Measurements from ENCODE around the gene SLC17A3. TPM values are rescaled to one million over a fixed set of nuclear protein-coding genes. Genes with fewer than 3 reads are reported as not detected.

The SLC17A3 gene
- total RNA-seq, 1 experiment from 2014 or later: not detected

DNA sequence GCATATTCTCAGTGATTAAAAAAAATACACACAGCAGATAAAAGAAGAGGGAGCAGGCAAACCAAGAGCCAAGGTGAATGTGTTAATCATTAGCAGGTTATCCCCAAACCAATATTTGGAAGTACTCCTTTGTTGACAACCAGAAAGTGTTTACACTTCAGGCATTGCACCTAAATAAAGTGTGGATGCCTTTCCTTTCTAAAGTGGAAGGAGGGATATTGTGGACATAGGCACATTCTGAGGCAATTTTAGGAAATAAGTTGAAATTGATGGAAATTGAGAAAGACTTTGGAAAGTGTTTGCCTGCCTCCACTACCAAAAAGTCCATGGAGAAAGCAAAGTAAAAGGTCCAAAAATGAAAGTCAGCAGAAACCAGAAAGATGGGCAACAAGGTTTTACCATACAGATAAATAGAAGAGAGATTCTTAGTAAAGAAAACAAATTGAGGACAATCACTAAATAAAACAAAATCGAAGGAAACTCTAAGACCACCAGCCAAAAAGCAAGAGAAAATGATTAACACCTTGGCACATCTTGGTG is 33.5 kb upstream of the SLC17A3 start:
- Histone ChIP-seq H3K27ac (ENCODE audit: low read depth, low read length) (no peak overlapping the region), H4K20me1 (ENCODE audit: insufficient read depth) (no peaks in the 10 kb centered on the region), H2AFZ (ENCODE audit: low read depth, low read length, poor library complexity, severe bottlenecking) (no peak overlapping the region), H3K4me2 (ENCODE audit: low read length) (no peak overlapping the region), H3K4me1 (ENCODE audit: control insufficient read depth in 1 of 2, insufficient read depth in 2 of 2, low read length in 2 of 2) (no peaks in the 10 kb centered on the region), H3K79me2 (ENCODE audit: insufficient read depth, low read length) (no peaks in the 10 kb centered on the region), H3K9ac (ENCODE audit: low read length) (no peak overlapping the region), H3K36me3 (ENCODE audit: control insufficient read depth in 1 of 2, insufficient read depth in 2 of 2, low read length in 2 of 2) (no peaks in the 10 kb centered on the region), H3K9me3 (ENCODE audit: control insufficient read depth in 1 of 2, insufficient read depth in 1 of 2, low read depth in 1 of 2, low read length in 2 of 2) (no peaks in the 10 kb centered on the region), H3K9me2 (ENCODE audit: insufficient read depth) (no peaks in the 10 kb centered on the region), H3K4me3 (replicated peaks in 1 of 2; ENCODE audit: low read depth in 1 of 2, low read length in 2 of 2) (no peak overlapping the region), H3K27me3 (ENCODE audit: insufficient read depth, low read length) (no peaks in the 10 kb centered on the region)
- ChIA-PET POLR2A (no interaction called here), CTCF (no interaction called here), RAD21 (ENCODE audit: low non-redundant PET in 1 of 2, low total read pairs in 2 of 2, uncharacterized antibody in 2 of 2, unreplicated experiment in 2 of 2) (no interaction called here)
- no peak for TF ChIP-seq SRF (IDR thresholded peaks at IDR 0.05; ENCODE audit: low read depth)
- TF ChIP-seq, protein P1, sequence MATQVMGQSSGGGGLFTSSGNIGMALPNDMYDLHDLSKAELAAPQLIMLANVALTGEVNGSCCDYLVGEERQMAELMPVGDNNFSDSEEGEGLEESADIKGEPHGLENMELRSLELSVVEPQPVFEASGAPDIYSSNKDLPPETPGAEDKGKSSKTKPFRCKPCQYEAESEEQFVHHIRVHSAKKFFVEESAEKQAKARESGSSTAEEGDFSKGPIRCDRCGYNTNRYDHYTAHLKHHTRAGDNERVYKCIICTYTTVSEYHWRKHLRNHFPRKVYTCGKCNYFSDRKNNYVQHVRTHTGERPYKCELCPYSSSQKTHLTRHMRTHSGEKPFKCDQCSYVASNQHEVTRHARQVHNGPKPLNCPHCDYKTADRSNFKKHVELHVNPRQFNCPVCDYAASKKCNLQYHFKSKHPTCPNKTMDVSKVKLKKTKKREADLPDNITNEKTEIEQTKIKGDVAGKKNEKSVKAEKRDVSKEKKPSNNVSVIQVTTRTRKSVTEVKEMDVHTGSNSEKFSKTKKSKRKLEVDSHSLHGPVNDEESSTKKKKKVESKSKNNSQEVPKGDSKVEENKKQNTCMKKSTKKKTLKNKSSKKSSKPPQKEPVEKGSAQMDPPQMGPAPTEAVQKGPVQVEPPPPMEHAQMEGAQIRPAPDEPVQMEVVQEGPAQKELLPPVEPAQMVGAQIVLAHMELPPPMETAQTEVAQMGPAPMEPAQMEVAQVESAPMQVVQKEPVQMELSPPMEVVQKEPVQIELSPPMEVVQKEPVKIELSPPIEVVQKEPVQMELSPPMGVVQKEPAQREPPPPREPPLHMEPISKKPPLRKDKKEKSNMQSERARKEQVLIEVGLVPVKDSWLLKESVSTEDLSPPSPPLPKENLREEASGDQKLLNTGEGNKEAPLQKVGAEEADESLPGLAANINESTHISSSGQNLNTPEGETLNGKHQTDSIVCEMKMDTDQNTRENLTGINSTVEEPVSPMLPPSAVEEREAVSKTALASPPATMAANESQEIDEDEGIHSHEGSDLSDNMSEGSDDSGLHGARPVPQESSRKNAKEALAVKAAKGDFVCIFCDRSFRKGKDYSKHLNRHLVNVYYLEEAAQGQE (IDR thresholded peaks at IDR 0.05; ENCODE audit: low read depth): no peak
- no peak for TF ChIP-seq RAD21 (IDR thresholded peaks at IDR 0.05; ENCODE audit: low read depth)
- no TSS peak for BruUV-seq (replicated peaks)
- intact Hi-C loops (cut with micrococcal nuclease): no loop called here
- ATAC-seq: no peak
- no peak for DNase-seq (ENCODE audit: low read depth, low spot score)

DNA sequence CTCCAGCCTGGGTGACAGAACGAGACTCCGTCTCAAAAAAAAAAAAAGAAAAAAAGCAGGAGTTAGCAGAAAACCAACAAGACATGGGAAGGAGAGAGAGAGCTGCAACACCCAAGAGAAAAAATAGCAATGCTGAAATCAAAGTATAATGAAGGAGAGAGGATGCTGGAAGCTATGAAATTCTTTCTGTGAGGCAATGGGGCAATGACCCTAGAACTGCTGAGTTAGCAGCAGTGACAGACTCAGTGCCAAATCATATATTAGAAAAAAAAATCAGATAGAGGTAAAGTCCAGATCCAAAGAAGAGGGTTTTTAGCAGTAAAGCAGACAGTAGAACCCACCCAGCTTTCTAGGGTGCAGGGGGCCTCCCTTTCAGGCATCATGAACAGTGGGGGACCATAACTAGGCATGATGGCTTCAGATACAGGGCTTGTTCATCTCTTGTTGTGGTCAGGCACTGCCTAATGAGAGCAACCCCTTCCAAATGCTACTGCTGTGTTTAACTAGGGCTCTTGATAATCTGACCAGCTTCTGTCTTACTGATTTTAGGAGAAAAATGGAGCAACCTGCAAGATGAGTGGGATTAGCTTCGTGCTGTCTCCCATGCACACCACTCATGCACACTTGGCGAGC is 29.5 kb upstream of the SLC17A3 start:
- no peaks in the 10 kb centered on the region for H3K9me3 ChIP-seq (ENCODE audit: control insufficient read depth in 1 of 2, insufficient read depth in 1 of 2, low read depth in 1 of 2, low read length in 2 of 2)
- no peak overlapping the region for H2AFZ ChIP-seq (ENCODE audit: low read depth, low read length, poor library complexity, severe bottlenecking)
- no peaks in the 10 kb centered on the region for H3K27me3 ChIP-seq (ENCODE audit: insufficient read depth, low read length)
- BruUV-seq (replicated peaks): no TSS peak
- no peak overlapping the region for H3K9ac ChIP-seq (ENCODE audit: low read length)
- no peaks in the 10 kb centered on the region for H3K9me2 ChIP-seq (ENCODE audit: insufficient read depth)
- ChIA-PET RAD21 (ENCODE audit: low non-redundant PET in 1 of 2, low total read pairs in 2 of 2, uncharacterized antibody in 2 of 2, unreplicated experiment in 2 of 2) (no interaction called here), CTCF (interaction anchor here (1.2 kb wide), 1 partner anchor 186 kb away, joined by 3 read pairs; no protein-coding TSS in a partner anchor), POLR2A (no interaction called here)
- no peaks in the 10 kb centered on the region for H3K79me2 ChIP-seq (ENCODE audit: insufficient read depth, low read length)
- no peaks in the 10 kb centered on the region for H3K4me1 ChIP-seq (ENCODE audit: control insufficient read depth in 1 of 2, insufficient read depth in 2 of 2, low read length in 2 of 2)
- H4K20me1 ChIP-seq (ENCODE audit: insufficient read depth): no peaks in the 10 kb centered on the region
- no peaks in the 10 kb centered on the region for H3K36me3 ChIP-seq (ENCODE audit: control insufficient read depth in 1 of 2, insufficient read depth in 2 of 2, low read length in 2 of 2)
- H3K4me3 ChIP-seq (replicated peaks in 1 of 2; ENCODE audit: low read depth in 1 of 2, low read length in 2 of 2): no peak overlapping the region
- DNase-seq (ENCODE audit: low read depth, low spot score) (no peak), ATAC-seq (no peak)
- intact Hi-C loops (cut with micrococcal nuclease): no loop called here
- H3K27ac ChIP-seq (ENCODE audit: low read depth, low read length): no peak overlapping the region
- no peak overlapping the region for H3K4me2 ChIP-seq (ENCODE audit: low read length)
- TF ChIP-seq EZH2 (IDR thresholded peaks at IDR 0.05) (no peak), SRF (IDR thresholded peaks at IDR 0.05; ENCODE audit: low read depth) (no peak), POLR2A (IDR thresholded peaks at IDR 0.05; ENCODE audit: borderline replicate concordance, extremely low read depth, insufficient read depth, insufficient read length) (no peak), ZNF274 (IDR thresholded peaks at IDR 0.05; ENCODE audit: low read depth, low read length) (no peak), CEBPB (IDR thresholded peaks at IDR 0.05; ENCODE audit: low read depth) (no peak), RAD21 (IDR thresholded peaks at IDR 0.05; ENCODE audit: low read depth) (no peak), ZFX (IDR thresholded peaks at IDR 0.05) (no peak), SP1 (IDR thresholded peaks at IDR 0.05; ENCODE audit: low read depth) (no peak), YY1 (IDR thresholded peaks at IDR 0.05; ENCODE audit: extremely low read depth, insufficient replicate concordance, low read depth, low read length) (no peak), FOSL1 (IDR thresholded peaks at IDR 0.05; ENCODE audit: low read depth) (no peak), JUND (IDR thresholded peaks at IDR 0.05) (no peak), POLR2AphosphoS5 (IDR thresholded peaks at IDR 0.05; ENCODE audit: low read depth, low read length) (no peak)
- TF ChIP-seq, protein P2, sequence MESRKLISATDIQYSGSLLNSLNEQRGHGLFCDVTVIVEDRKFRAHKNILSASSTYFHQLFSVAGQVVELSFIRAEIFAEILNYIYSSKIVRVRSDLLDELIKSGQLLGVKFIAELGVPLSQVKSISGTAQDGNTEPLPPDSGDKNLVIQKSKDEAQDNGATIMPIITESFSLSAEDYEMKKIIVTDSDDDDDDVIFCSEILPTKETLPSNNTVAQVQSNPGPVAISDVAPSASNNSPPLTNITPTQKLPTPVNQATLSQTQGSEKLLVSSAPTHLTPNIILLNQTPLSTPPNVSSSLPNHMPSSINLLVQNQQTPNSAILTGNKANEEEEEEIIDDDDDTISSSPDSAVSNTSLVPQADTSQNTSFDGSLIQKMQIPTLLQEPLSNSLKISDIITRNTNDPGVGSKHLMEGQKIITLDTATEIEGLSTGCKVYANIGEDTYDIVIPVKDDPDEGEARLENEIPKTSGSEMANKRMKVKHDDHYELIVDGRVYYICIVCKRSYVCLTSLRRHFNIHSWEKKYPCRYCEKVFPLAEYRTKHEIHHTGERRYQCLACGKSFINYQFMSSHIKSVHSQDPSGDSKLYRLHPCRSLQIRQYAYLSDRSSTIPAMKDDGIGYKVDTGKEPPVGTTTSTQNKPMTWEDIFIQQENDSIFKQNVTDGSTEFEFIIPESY (IDR thresholded peaks at IDR 0.05; ENCODE audit: extremely low read depth, insufficient replicate concordance, low read length): no peak
